Trophoblast cell (in vitro differentiated cells and primary cell): ENCODE measurements around the gene GALE.
"Not testable (repeated sequence)": the region's sequence is repeated elsewhere in the genome, so short reads cannot be mapped to it uniquely, and the experiment has no call there.

Experiments
- DNase-seq, 2 donors: peaks; one replicate each; pipeline ENCODE4 v3.0.0-alpha.2; 2016
- H2AFZ ChIP-seq: 2 replicates; pipeline ENCODE4 v1.6.1; 2013; ENCODE audit warnings: low read length, moderate library complexity, mild to moderate bottlenecking; ENCODE audit not compliant: insufficient read depth, poor library complexity
- H2AK5ac ChIP-seq: 2 replicates; pipeline ENCODE4 v1.6.1; 2013; ENCODE audit warnings: mild to moderate bottlenecking, low read length
- H2BK120ac ChIP-seq: 2 replicates; pipeline ENCODE4 v1.6.1; 2013; ENCODE audit warnings: low read length, mild to moderate bottlenecking, moderate library complexity; ENCODE audit not compliant: insufficient read depth, poor library complexity
- H2BK12ac ChIP-seq: 2 replicates; pipeline ENCODE4 v1.6.1; 2013; ENCODE audit warnings: mild to moderate bottlenecking, low read length, moderate library complexity
- H2BK5ac ChIP-seq: 2 replicates; pipeline ENCODE4 v1.6.1; 2013; ENCODE audit warnings: low read length, low read depth, moderate library complexity, mild to moderate bottlenecking; ENCODE audit not compliant: poor library complexity
- H3K14ac ChIP-seq: 2 replicates; pipeline ENCODE4 v1.6.1; 2013; ENCODE audit warnings: mild to moderate bottlenecking, low read length
- H3K18ac ChIP-seq: 2 replicates; pipeline ENCODE4 v1.6.1; 2013; ENCODE audit warnings: mild to moderate bottlenecking, low read length
- H3K23ac ChIP-seq: 2 replicates; pipeline ENCODE4 v1.6.1; 2013; ENCODE audit warnings: low read length
- H3K27ac ChIP-seq: 2 replicates; pipeline ENCODE4 v1.5.1; 2013; ENCODE audit warnings: low read depth, mild to moderate bottlenecking, inconsistent platforms, low read length, moderate library complexity
- H3K27me3 ChIP-seq: 2 replicates; pipeline ENCODE4 v1.6.1; 2013; ENCODE audit warnings: inconsistent platforms, mild to moderate bottlenecking, low read length, moderate library complexity; ENCODE audit not compliant: insufficient read depth
- H3K36me3 ChIP-seq, 2 experiments: 1 replicate in 1 of 2; 2 replicates in 1 of 2; pipeline ENCODE4 v1.6.1; 2013; ENCODE audit warnings: low read length in 2 of 2, mild to moderate bottlenecking in 2 of 2, moderate library complexity in 1 of 2; ENCODE audit not compliant: insufficient read depth in 2 of 2, control insufficient read depth in 1 of 2
- H3K4ac ChIP-seq: 2 replicates; pipeline ENCODE4 v1.6.1; 2013; ENCODE audit warnings: low read depth, mild to moderate bottlenecking, low read length, moderate library complexity
- H3K4me1 ChIP-seq, 2 experiments: 1 replicate in 1 of 2; 2 replicates in 1 of 2; pipeline ENCODE4 v1.6.1; 2013; ENCODE audit warnings: low read length in 2 of 2, mild to moderate bottlenecking in 2 of 2, moderate library complexity in 1 of 2; ENCODE audit not compliant: insufficient read depth in 2 of 2, control insufficient read depth in 1 of 2
- H3K4me2 ChIP-seq: 2 replicates; pipeline ENCODE4 v1.6.1; 2013; ENCODE audit warnings: inconsistent platforms, mild to moderate bottlenecking, low read length, moderate library complexity
- H3K4me3 ChIP-seq: 2 replicates; pipeline ENCODE4 v1.5.1; 2013; ENCODE audit warnings: mild to moderate bottlenecking, low read depth, low read length, inconsistent platforms
- H3K79me1 ChIP-seq: one replicate; pipeline ENCODE4 v1.6.1; 2013; ENCODE audit warnings: low read length
- H3K79me2 ChIP-seq: 2 replicates; pipeline ENCODE4 v1.6.1; 2013; ENCODE audit warnings: low read length, mild to moderate bottlenecking; ENCODE audit not compliant: control insufficient read depth, insufficient read depth, poor library complexity
- H3K9ac ChIP-seq: 2 replicates; pipeline ENCODE4 v1.6.1; 2013; ENCODE audit warnings: mild to moderate bottlenecking, low read length
- H3K9me3 ChIP-seq: 2 replicates; pipeline ENCODE4 v1.6.1; 2013; ENCODE audit warnings: low read depth, mild to moderate bottlenecking, control low read depth, inconsistent platforms, low read length; ENCODE audit not compliant: insufficient read depth
- H4K12ac ChIP-seq: 2 replicates; pipeline ENCODE4 v1.6.1; 2013; ENCODE audit warnings: low read depth, mild to moderate bottlenecking, low read length, moderate library complexity
- H4K8ac ChIP-seq: 2 replicates; pipeline ENCODE4 v1.6.1; 2013; ENCODE audit warnings: low read depth, mild to moderate bottlenecking, low read length, moderate library complexity
- H4K91ac ChIP-seq: one replicate; pipeline ENCODE4 v1.6.1; 2013; ENCODE audit warnings: low read depth, mild to moderate bottlenecking, low read length, moderate library complexity
- WGBS: extraction: QIAGEN DNeasy Blood & Tissue Kit; methylation state at CpG from one replicate; pipeline ENCODE4 v1.1.7; 2013; ENCODE audit warnings: missing lambda C conversion rate; ENCODE audit not compliant: insufficient read length, insufficient coverage; ENCODE audit errors: extremely low coverage; 5-methylcytosine and 5-hydroxymethylcytosine counted together

The GALE gene

GRCh38 chr1:23834156-23834555 lies 33.6 kb upstream of the GALE start:
- not testable (repeated sequence) for DNase-seq, H2BK5ac ChIP-seq, H3K4me2 ChIP-seq, H3K14ac ChIP-seq, H3K27me3 ChIP-seq, H2BK12ac ChIP-seq, H4K12ac ChIP-seq, H2BK120ac ChIP-seq, H3K36me3 ChIP-seq, H4K91ac ChIP-seq, H3K18ac ChIP-seq, H2AK5ac ChIP-seq, H4K8ac ChIP-seq, H3K23ac ChIP-seq, H3K79me1 ChIP-seq, H2AFZ ChIP-seq, H3K9ac ChIP-seq, H3K4ac ChIP-seq, H3K4me1 ChIP-seq, H3K9me3 ChIP-seq, H3K4me3 ChIP-seq, H3K27ac ChIP-seq, H3K79me2 ChIP-seq
- WGBS: no CpG with 5 or more reads among the region's 6 CpGs

- Histone ChIP-seq H3K4me2 (no peak overlapping the region), H4K91ac (no peak overlapping the region), H3K18ac (no peak overlapping the region), H3K27ac (no peak overlapping the region), H4K8ac (no peak overlapping the region), H3K14ac (no peak overlapping the region), H2BK12ac (no peak overlapping the region), H3K36me3 (no peaks in the 10 kb centered on the region), H3K4ac (no peak overlapping the region), H3K79me2 (peaks cover 3% of the 10 kb centered on the region), H2AK5ac (no peak overlapping the region), H2BK5ac (no peak overlapping the region), H2AFZ (no peak overlapping the region), H3K4me1 (no peaks in the 10 kb centered on the region), H4K12ac (no peak overlapping the region), H3K9ac (no peak overlapping the region), H3K27me3 (no peaks in the 10 kb centered on the region), H3K4me3 (no peak overlapping the region), H3K23ac (no peak overlapping the region), H3K79me1 (peaks cover 4% of the 10 kb centered on the region), H2BK120ac (no peak overlapping the region), H3K9me3 (no peaks in the 10 kb centered on the region)
- no peak for DNase-seq
- no CpG with 5 or more reads among the region's 1 CpG for WGBS
Observed at GRCh38 chr1:23827717-23828116, 27.2 kb upstream of the GALE start.

GRCh38 chr1:23826590-23826989 lies 26.0 kb upstream of the GALE start:
- not testable (repeated sequence) for H2BK5ac ChIP-seq, H3K4me2 ChIP-seq, H3K36me3 ChIP-seq, H2BK12ac ChIP-seq, H3K9ac ChIP-seq, H3K27me3 ChIP-seq, H3K4me3 ChIP-seq, H4K12ac ChIP-seq, H3K18ac ChIP-seq, H3K9me3 ChIP-seq, H3K14ac ChIP-seq, H3K79me2 ChIP-seq, DNase-seq, H3K4me1 ChIP-seq, H2AK5ac ChIP-seq, H3K23ac ChIP-seq, H4K91ac ChIP-seq, H3K27ac ChIP-seq, H2BK120ac ChIP-seq, H3K4ac ChIP-seq, H4K8ac ChIP-seq, H3K79me1 ChIP-seq, H2AFZ ChIP-seq
- no CpG with 5 or more reads among the region's 13 CpGs for WGBS

DNA sequence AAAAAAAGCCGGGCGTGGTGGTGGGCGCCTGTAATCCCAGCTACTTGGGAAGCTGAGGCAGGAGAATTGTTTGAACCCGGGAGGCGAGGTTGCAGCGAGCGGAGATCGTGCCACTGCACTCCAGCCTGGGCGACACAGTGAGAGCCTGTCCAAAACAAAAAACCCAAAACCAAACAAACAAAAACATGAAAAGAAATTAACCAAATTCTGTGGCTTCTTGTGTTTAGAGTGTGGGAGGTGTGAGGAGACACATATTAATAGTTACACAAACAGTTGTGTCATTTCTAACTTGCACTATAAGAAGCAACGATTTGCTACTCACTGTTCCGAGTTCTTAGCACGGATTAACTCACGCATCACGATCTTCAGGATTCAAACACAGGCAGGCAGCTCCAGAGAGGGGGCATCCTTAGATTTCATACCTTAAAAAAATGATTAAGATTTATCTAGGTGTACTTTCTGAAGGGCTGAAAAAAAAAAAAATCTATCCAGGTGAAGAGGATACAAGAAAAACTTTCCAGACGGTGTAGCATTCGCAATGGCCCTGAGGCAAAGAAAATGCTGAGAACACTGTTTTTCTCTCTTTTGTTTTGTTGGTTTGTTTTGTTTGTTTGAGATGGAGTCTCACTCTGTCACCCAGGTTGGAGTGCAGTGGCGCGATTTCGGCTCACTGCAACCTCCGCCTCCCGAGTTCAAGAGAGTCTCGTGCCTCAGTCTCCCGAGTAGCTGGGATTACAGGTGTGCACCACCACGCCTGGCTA lies 25.4 kb upstream of the GALE start:
- no peaks in the 10 kb centered on the region for H3K4me1 ChIP-seq
- H2BK120ac ChIP-seq: no peak overlapping the region
- no peaks in the 10 kb centered on the region for H3K36me3 ChIP-seq
- no CpG with 5 or more reads among the region's 24 CpGs for WGBS
- H2AK5ac ChIP-seq: no peak overlapping the region
- no peak overlapping the region for H3K4ac ChIP-seq
- no peak overlapping the region for H3K9ac ChIP-seq
- H2AFZ ChIP-seq: no peak overlapping the region
- H3K79me2 ChIP-seq: peaks cover 3% of the 10 kb centered on the region
- peak in 1 of 2 donors; percentile 29 for DNase-seq
- H4K8ac ChIP-seq: peak overlapping the region; percentile 63
- H3K27me3 ChIP-seq: no peaks in the 10 kb centered on the region
- H3K27ac ChIP-seq: no peak overlapping the region
- H3K79me1 ChIP-seq: peaks cover 4% of the 10 kb centered on the region
- no peak overlapping the region for H3K14ac ChIP-seq
- H3K4me3 ChIP-seq: no peak overlapping the region
- H2BK5ac ChIP-seq: no peak overlapping the region
- no peak overlapping the region for H3K23ac ChIP-seq
- H3K18ac ChIP-seq: no peak overlapping the region
- no peak overlapping the region for H4K91ac ChIP-seq
- no peak overlapping the region for H4K12ac ChIP-seq
- H3K9me3 ChIP-seq: no peaks in the 10 kb centered on the region
- no peak overlapping the region for H2BK12ac ChIP-seq
- no peak overlapping the region for H3K4me2 ChIP-seq
